GM20000 (cell line): ENCODE data around the gene HOXA9.

Source experiments
- DNase-seq: peaks from one replicate; pipeline ENCODE4 v3.0.0; 2012; ENCODE audit warnings: low spot score
- TF ChIP-seq, protein P1 (sequence below): IDR thresholded peaks from 2 replicates; pipeline ENCODE4 v1.5.1; 2012; ENCODE audit warnings: mild to moderate bottlenecking, control low read depth; ENCODE audit errors: extremely low read depth, missing control alignments

HOXA9 gene

DNA sequence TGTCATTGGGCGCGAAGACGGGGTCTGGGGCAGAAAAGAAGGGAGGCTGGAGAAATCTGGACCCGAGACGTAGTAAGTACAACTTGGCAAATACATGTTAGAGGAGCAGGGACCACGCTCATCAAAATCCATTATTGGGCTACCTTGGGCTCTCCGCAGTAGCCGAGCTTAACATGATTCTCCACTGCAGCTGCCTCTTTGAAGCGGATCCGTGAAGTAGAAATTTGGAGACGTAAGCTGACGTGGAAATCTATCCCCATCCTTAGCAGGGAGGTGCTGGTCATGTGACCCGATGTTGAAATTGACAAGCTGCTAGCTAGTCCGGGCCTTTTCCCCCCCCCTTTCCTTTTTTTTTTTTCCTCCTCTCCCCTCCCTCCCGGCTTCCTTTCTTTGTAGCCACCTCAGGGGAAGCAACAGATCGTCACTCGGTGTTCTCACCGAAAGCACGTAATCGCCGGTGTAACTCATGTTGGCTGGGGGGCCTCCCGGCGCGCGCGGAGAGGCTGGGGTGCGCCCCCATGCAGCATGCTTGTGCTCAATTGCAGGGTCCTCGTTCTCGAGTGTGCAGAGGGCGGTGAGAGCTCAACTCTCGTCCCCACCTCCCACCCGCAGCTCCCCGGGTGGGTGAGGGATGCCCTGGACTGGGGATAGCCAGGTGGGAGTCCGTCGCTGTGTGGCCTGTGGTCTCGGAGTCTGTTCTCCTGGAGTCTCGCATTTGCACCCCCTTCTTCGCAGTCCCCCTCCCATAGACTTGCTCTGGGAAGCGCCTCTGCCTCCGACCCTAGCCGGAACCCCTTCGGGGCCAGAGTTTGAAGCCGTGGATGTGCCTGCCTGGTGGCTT, 19.9 kb upstream of the HOXA9 start, which contains the start of gene HOXA11:
HOXA11 (minus strand) TSS at position 220 of the 841 bp plus-strand sequence; CDS start at position 132, 88 bp downstream.
- TF ChIP-seq, protein P1, sequence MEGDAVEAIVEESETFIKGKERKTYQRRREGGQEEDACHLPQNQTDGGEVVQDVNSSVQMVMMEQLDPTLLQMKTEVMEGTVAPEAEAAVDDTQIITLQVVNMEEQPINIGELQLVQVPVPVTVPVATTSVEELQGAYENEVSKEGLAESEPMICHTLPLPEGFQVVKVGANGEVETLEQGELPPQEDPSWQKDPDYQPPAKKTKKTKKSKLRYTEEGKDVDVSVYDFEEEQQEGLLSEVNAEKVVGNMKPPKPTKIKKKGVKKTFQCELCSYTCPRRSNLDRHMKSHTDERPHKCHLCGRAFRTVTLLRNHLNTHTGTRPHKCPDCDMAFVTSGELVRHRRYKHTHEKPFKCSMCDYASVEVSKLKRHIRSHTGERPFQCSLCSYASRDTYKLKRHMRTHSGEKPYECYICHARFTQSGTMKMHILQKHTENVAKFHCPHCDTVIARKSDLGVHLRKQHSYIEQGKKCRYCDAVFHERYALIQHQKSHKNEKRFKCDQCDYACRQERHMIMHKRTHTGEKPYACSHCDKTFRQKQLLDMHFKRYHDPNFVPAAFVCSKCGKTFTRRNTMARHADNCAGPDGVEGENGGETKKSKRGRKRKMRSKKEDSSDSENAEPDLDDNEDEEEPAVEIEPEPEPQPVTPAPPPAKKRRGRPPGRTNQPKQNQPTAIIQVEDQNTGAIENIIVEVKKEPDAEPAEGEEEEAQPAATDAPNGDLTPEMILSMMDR, result no peak
- DNase-seq, result no peak

- TF ChIP-seq, protein P1, result no peak
- DNase-seq, result no peak
Observed at GRCh38 chr7:27184337-27185012, 19.1 kb upstream of the HOXA9 start.

DNA sequence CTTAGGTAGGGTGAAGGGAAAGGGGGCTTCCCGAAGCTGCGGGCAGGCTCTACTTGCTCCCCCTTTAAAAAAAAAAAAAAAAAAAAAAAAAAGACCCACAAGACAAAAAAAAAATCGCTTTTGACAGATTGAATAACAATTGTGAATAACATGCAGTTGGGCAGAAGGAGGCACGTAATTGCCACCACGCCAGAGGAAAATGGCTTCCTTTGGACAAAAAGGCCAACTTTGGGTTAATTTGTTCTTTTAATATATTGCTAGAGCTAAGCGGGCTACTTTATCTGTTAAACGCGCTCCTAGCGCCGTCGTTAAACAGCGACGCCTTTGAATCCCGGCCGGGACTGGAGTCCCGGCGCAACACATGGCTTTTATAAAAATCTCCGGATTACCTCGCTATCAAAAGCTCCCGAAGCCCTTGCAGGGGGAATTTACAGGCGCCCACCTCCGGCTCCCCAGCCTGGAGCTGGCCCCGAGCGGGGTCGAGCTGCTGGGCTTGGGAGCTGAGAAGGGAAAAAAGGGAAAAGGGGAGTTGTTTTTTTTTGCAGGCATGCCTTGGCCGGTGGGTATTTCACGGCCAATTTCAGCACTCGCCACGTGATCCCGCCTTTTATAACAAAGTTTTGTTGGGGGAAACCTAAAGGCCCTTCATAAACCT, 18.5 kb upstream of the HOXA9 start:
- TF ChIP-seq, protein P1, result no peak
- DNase-seq, result no peak

DNA sequence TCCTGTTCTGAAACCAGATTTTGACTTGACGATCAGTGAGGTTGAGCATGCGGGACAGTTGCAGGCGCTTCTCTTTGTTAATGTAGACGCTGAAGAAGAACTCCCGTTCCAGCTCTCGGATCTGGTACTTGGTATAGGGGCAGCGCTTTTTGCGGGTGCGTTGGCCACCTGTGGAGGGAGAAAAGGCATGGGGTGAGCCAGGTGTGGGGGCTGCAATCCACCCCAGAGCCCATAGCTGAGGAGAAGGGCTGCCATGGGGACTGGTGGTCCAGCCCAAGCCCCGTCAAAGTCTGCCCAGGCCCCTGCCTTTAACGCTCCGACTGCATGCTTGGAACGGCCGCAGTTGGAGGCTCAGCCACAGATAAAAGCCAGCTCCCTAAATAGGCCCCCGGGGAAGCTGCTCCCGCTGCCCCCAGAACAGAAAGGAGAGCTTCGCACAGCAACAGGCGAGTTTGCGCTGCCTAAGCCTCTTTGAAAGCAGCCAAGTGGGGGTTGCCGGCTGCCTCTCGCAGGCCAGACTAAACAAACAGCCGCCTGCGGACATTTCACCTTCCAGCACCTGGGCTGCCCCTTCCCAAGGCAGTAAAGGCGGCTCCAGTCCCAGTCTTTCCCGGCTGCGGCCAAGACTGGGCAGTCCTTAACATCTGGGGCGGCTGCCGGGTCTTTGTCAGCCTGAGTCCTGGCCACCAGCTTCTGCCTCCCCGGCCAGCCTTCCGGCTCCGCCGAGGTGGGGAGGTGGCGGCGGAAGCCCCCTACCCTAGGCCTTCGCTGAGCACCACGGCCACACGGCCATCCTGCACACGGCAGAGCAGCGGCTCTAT, 17.7 kb upstream of the HOXA9 start:
- TF ChIP-seq, protein P1, result no peak
- DNase-seq, result no peak

DNA sequence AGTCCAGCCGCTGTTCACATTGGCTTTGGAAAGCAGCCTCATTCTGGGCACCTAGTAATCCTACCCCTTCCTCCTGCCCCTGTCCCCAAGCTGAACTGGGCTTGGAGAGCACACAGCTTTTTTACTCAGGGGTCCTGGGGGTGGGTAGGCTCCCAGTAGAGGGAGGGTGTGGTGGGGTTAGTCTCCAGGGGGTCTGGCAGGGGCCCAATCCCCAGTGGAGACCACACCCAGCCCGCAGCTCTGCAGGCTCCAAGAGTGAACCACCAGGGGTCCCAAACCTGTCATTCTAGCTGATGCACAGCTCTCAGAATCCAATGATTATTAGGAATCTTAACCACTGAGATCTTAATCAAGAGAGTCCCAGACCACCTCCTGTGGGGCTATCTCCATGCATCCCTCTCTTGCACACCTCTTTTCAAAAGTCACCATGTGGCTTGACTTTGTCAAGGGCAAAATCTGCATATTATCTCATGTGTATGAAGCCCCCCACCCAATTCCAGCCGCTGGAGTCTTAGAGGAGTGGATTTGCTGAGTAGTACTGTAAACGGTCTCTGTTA, 17.0 kb upstream of the HOXA9 start:
- TF ChIP-seq, protein P1, result no peak
- DNase-seq, result no peak

- no peak for DNase-seq
- TF ChIP-seq, protein P1, result no peak
Observed at GRCh38 chr7:27181795-27182275, 16.5 kb upstream of the HOXA9 start.
